NOMO-1 (cell line): ENCODE data around the gene CHAF1B.
"Not testable (repeated sequence)": the region's sequence is repeated elsewhere in the genome, so short reads cannot be mapped to it uniquely, and the experiment has no call there.

Source experiments
- DNase-seq, 2 experiments: peaks; one replicate each; lab custom pipeline; 2025; ENCODE audit not compliant: unreplicated experiment in 2 of 2; lab: John Stamatoyannopoulos, UW

Gene CHAF1B

DNA sequence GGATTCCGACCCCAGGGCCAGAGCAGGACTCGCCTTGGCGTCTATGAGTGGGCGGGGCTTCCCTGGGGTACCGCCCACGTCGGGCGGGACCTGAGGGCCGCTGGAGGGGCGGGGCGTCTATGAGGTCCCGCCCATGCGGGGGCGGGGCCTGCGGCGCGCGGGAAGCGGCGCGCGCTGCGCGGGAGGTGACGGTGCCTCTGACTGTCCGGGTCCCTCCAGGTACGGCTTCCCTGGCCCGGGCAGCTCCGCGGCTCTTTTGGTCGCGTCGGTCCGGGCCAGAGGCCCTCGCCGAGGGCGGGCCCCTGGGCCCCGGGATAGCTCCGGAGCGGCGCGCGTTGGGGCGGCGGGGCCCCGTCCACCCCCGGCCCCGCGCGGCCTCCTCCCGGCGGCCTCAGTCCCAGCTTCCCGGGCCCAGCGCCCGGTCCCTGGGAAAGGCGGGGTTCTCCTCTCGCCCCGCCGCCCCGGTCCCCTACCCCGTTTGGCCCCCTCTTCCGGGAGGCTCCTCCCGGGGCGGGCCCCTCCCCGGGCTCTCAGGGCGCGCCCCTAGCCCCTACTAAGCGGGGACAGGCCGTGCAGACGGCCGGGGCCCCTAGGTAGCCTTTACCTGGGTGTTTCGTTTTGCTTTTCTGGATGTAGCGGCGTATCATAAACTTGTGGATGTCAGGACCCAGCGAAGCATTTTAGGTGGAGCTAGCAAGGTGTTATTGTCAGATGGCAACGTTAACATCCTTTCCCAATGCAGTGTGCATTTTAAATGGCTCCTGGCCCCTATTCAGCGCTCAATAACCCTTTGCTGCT, at the start of gene CHAF1B:
CHAF1B (plus strand) TSS at position 160 of the 798 bp plus-strand sequence. CDS start 745 bp downstream, outside the sequence.
- peak; percentile 55 for DNase-seq

- no peak for DNase-seq
These were observed 48.1 kb upstream of the CHAF1B start for GRCh38 chr21:36337099-36337509.

DNA sequence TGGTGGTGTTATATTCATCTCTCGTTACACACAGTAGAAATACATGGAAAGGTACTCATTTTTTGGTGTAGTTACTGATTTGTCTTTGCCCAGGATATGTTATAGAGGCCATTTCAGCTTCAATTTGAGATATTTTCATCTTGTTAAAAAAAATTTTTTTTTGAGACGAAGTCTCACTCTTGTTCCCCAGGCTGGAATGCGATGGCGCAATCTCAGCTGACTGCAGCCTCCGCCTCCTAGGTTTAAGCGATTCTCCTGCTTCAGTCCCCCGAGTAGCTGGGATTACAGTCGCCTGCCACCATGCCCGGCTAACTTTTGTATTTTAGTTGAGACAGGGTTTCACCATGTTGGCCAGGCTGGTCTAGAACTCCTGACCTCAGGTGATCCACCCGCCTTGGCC, 46.2 kb upstream of the CHAF1B start:
- no peak for DNase-seq

DNA sequence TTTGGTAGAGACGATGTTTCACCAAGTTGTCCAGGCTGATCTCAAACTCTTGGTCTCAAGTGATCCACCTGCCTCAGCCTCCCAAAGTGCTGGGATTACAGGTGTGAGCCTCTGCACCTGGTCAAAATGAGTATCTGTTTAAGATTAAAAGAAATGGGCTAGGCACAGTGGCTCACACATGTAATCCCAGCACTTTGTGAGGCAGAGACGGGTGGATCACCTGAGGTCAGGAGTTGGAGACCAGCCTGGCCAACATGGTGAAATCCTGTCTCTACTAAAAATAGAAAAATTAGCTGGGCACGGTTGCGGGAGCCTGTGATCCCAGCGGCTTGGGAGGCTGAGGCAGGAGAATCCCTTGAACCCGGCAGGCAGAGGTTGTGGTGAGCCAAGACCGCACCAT, 42.6 kb upstream of the CHAF1B start:
- DNase-seq: not testable (repeated sequence)

DNA sequence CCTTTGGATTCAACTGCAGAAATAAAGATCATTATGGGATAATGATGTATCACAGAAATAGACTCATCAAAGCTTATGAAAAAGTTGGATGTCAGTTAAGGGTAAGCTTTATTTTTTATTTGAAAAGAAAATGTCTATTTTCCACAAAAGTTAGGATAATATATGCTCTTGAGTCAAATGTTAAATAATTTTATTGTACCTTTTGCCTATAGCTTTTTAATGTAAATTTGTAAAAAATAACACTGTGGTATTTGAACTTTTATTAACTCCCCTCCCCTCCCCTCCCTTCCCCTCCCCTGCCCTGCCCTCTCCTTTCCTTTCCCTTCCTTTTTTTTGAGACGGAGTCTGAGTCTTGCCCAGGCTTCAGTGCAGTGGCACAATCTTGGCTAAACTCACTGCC, 40.3 kb upstream of the CHAF1B start:
- no peak for DNase-seq

DNA sequence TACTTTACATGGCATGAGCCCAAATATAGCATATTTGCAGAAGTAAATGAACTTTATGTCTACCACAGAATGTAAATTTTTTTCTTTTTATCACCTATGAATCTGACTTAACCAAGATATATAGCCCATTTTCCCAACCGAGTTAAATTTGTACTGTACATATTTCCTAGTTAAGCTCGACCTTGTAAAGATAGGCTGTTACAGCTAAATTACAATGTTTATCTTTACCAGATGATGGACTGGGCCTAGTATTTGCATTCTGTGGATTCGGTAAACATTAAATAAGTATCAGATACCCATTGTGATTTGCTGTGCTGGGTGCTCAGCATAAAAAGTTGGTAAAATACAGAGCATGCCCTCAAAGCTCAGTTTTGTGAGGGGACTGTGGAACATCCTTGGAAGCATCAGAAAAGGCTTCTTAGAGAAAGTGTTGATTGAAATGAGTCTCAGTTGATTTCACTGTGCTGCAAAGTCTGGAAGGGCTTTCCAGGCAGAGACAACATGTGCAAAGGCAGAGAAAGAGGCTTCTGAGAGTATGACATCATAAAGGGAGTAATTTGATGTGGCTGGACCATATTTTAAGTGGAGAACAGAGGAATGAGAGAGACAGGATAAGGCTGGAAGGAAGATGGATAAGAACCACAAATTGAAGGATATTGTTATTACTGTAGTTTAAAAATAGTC, 37.8 kb upstream of the CHAF1B start:
- DNase-seq: no peak

GRCh38 chr21:36347962-36348328, 37.2 kb upstream of the CHAF1B start:
- no peak for DNase-seq

GRCh38 chr21:36349315-36349714, 35.9 kb upstream of the CHAF1B start:
- DNase-seq: no peak

DNA sequence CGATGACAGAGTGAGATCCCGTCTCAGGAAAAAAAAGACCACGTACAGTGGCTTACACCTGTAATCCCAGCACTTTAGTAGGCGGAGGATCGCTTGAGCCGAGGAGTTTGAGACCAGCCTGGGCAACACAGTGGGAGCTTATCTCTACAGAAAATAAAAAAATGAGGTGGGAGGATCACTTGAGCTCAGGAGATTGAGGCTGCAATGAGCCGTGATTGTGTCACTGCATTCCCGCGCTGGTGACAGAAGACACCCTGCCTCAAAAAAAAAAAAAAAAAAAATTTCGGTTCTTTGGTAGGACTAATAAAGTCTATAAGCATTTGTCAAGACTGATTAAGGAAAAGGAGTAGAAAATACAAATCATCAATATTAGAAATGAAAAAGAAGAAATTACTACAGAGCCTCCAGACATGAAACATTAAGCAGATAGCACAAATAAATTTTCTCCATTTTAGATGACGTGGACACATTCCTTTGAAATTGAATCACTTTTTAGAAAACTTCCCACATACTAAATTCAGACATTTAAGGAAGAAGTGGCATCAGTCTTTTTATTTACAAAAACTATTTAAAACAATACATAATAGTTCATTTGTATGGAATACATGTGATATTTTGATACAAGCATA, 34.8 kb upstream of the CHAF1B start:
- no peak for DNase-seq

- DNase-seq: no peak
These were observed 30.1 kb upstream of the CHAF1B start for GRCh38 chr21:36354918-36355680.

DNA sequence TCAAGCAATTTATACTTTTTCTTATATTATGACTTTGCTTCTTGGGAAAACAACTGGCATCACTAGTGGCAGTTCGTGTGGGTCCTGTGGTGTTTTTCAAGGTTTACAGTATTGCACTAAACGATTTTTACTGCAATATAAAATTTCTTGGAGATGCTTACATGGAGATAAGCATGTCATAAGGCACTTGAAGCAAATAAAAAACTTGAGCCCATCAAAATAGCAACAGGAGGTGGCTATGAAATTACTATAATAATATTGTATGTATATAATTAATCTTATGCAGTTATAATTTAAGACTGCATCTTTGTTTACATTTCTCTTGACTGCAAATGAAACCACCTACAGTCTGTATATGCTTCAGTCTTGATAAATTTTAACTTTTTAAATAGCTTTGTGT, 29.3 kb upstream of the CHAF1B start:
- DNase-seq: no peak

- no peak for DNase-seq
These were observed 26.0 kb upstream of the CHAF1B start for GRCh38 chr21:36359185-36359584.

DNA sequence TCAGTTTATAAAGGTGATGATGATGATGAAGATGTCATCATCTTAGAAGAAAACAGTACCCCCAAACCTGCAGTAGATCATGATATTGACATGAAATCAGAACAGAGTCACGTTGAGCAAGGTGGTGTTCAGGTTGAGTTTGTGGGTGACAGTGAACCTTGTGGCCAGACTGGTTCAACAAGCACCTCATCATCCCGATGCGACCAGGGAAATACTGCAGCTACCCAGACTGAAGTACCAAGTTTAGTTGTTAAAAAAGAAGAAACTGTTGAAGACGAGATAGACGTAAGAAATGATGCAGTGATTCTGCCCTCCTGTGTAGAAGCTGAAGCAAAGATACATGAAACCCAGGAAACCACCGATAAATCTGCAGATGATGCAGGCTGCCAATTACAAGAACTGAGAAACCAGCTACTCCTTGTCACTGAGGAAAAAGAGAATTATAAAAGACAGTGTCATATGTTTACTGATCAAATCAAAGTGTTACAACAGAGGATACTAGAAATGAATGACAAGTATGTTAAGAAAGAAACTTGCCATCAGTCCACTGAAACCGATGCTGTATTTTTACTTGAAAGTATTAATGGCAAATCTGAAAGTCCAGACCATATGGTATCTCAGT, 16.0 kb upstream of the CHAF1B start:
- DNase-seq: no peak

GRCh38 chr21:36375994-36376393, 9.2 kb upstream of the CHAF1B start:
- DNase-seq: no peak

DNA sequence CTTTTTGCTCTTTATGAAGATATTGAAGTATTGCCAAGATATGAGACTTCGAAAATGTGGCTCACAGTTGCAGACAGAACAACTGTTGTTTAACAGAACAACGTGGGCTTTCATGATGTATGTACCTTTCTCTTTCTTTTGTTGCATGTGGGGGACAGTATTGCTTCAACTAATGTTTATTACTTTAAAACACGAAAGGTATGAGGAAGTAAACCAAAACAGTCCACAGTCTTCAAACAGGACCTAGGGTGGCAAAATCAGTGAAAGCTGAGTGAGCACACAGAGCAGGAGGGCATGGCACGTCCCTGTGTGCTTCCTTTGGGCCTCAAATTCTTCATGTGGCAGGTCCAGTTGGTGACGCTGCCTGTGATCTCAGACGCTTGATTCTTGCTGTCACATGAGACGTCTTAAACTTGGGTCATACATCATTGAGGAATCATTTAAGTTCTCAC, 7.8 kb upstream of the CHAF1B start:
- no peak for DNase-seq

DNA sequence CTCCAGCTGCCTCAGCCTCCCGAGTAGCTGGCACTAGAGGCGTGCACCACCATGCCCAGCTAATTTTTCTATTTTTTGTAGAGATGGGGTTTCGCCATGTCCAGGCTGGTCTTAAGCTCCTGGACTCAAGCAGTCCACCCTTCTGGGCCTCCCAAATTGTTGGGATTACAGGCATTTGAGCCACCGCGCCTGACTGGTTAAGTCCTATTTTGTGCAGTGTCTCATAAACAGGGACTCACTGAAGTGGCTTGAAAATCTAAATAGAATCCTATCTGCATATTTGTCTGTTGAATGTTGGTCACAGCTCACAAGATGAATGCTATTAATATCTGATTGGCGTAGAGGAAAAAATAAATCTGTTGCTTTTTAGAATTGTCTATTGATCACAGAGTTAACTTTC, 5.9 kb upstream of the CHAF1B start:
- no peak for DNase-seq

- no peak for DNase-seq
These were observed 3.2 kb upstream of the CHAF1B start for GRCh38 chr21:36381841-36382589.

- not testable (repeated sequence) for DNase-seq
These were observed 2.5 kb upstream of the CHAF1B start for GRCh38 chr21:36382722-36383121.

- DNase-seq: no peak
These were observed 333 bp upstream of the CHAF1B start for GRCh38 chr21:36384885-36385232.

- DNase-seq: no peak
These were observed 945 bp downstream of the CHAF1B start for GRCh38 chr21:36386031-36386642.
